ENCODE measurements around the gene TPP2. TPM values are rescaled to one million over a fixed set of nuclear protein-coding genes. Genes with fewer than 3 reads are reported as not detected.

The TPP2 gene
- total RNA-seq, 4 donors from 2014 or later, result 26.2 to 61.0 (median 30.5) TPM

- Histone ChIP-seq H3K36me3 (peaks cover 62% of the 10 kb centered on the region), H3K4me3 (no peak overlapping the region), H3K27ac (no peak overlapping the region), H3K9me3 (no peaks in the 10 kb centered on the region), H3K4me1 (no peaks in the 10 kb centered on the region), H3K27me3 (no peaks in the 10 kb centered on the region)
- no peak for DNase-seq (ENCODE audit: low spot score in 2 of 2)
- WGBS, result 53% methylated on average over 5 of the region's 5 CpGs
- TF ChIP-seq CTCF (IDR thresholded peaks at IDR 0.05), result no peak
- no peak for TF ChIP-seq POLR2AphosphoS5 (IDR thresholded peaks at IDR 0.05)
- TF ChIP-seq EP300 (IDR thresholded peaks at IDR 0.05), result no peak
- TF ChIP-seq POLR2A (IDR thresholded peaks at IDR 0.05), result no peak
Observed at GRCh38 chr13:102651892-102652291, 55.1 kb downstream of the TPP2 start.

GRCh38 chr13:102654756-102655155 is 58.0 kb downstream of the TPP2 start:
- Histone ChIP-seq H3K36me3 (peaks cover 61% of the 10 kb centered on the region), H3K4me1 (no peaks in the 10 kb centered on the region), H3K27ac (no peak overlapping the region), H3K9me3 (no peaks in the 10 kb centered on the region), H3K27me3 (no peaks in the 10 kb centered on the region), H3K4me3 (no peak overlapping the region)
- DNase-seq (ENCODE audit: low spot score in 2 of 2), result no peak
- 77% methylated on average over 2 of the region's 2 CpGs for WGBS
- TF ChIP-seq EP300 (IDR thresholded peaks at IDR 0.05) (no peak), CTCF (IDR thresholded peaks at IDR 0.05) (no peak), POLR2A (IDR thresholded peaks at IDR 0.05) (no peak), POLR2AphosphoS5 (IDR thresholded peaks at IDR 0.05) (no peak)

- TF ChIP-seq POLR2A (IDR thresholded peaks at IDR 0.05), result no peak
- TF ChIP-seq CTCF (IDR thresholded peaks at IDR 0.05), result peak in 1 of 2 donors; percentile 8
- Histone ChIP-seq H3K27me3 (no peaks in the 10 kb centered on the region), H3K9me3 (no peaks in the 10 kb centered on the region), H3K4me3 (no peak overlapping the region), H3K36me3 (peaks cover 60% of the 10 kb centered on the region), H3K27ac (no peak overlapping the region), H3K4me1 (no peaks in the 10 kb centered on the region)
- WGBS, result 95% methylated on average over 6 of the region's 6 CpGs
- DNase-seq (ENCODE audit: low spot score in 2 of 2), result no peak
Observed at GRCh38 chr13:102657630-102658029, 60.8 kb downstream of the TPP2 start.

GRCh38 chr13:102658660-102659059 is 61.9 kb downstream of the TPP2 start:
- Histone ChIP-seq H3K4me1 (no peaks in the 10 kb centered on the region), H3K27ac (no peak overlapping the region), H3K27me3 (no peaks in the 10 kb centered on the region), H3K4me3 (no peak overlapping the region), H3K9me3 (no peaks in the 10 kb centered on the region), H3K36me3 (peaks cover 59% of the 10 kb centered on the region)
- 93% methylated on average over 3 of the region's 3 CpGs for WGBS
- TF ChIP-seq CTCF (IDR thresholded peaks at IDR 0.05) (no peak), POLR2AphosphoS5 (IDR thresholded peaks at IDR 0.05) (no peak), POLR2A (IDR thresholded peaks at IDR 0.05) (no peak), EP300 (IDR thresholded peaks at IDR 0.05) (no peak)
- DNase-seq (ENCODE audit: low spot score in 2 of 2), result no peak

- Histone ChIP-seq H3K27me3 (no peaks in the 10 kb centered on the region), H3K4me3 (no peak overlapping the region), H3K9me3 (no peaks in the 10 kb centered on the region), H3K27ac (no peak overlapping the region), H3K4me1 (no peaks in the 10 kb centered on the region), H3K36me3 (peaks cover 63% of the 10 kb centered on the region)
- TF ChIP-seq CTCF (IDR thresholded peaks at IDR 0.05) (no peak), POLR2A (IDR thresholded peaks at IDR 0.05) (no peak), EP300 (IDR thresholded peaks at IDR 0.05) (no peak), POLR2AphosphoS5 (IDR thresholded peaks at IDR 0.05) (no peak)
- no peak for DNase-seq (ENCODE audit: low spot score in 2 of 2)
Observed at GRCh38 chr13:102659168-102659713, 62.5 kb downstream of the TPP2 start.

Measured in suprapubic skin (tissue), 4 donors.